DND-41 (cell line): Measurements from ENCODE around the gene ERGIC1.

Experiments
- CTCF ChIP-seq: IDR thresholded peaks from 2 replicates; pipeline ENCODE4 v1.5.1; 2012; ENCODE audit warnings: borderline replicate concordance, low read length, moderate library complexity, mild to moderate bottlenecking; ENCODE audit not compliant: poor library complexity, severe bottlenecking; ENCODE audit errors: extremely low read depth
- EZH2 ChIP-seq: IDR thresholded peaks from 3 replicates; pipeline ENCODE4 v1.6.1; 2012; ENCODE audit warnings: borderline replicate concordance, low read depth, mild to moderate bottlenecking, moderate library complexity, low read length, inconsistent platforms; ENCODE audit not compliant: severe bottlenecking

- TF ChIP-seq CTCF (no peak), EZH2 (no peak)
Measured at GRCh38 chr5:172881691-172882370, 47.8 kb downstream of the ERGIC1 start.
